KMS-11 (cell line): ENCODE data around the gene NECAP2.
A peak's percentile ranks its signal among the peaks of the same experiment; 100 is the strongest.

Source experiments
- H2AFZ ChIP-seq: fragments of 200-600 bp; sonication (generic); 2 replicates; pipeline ENCODE4 v1.6.1; 2016; ENCODE audit warnings: antibody characterized with exemption, mixed run types, low read depth
- H3K27ac ChIP-seq: fragments of 200-600 bp; sonication (generic); 2 replicates; pipeline ENCODE4 v1.6.1; 2016; ENCODE audit warnings: mild to moderate bottlenecking, mixed run types
- H3K27me3 ChIP-seq: fragments of 200-600 bp; sonication (generic); 2 replicates; pipeline ENCODE4 v1.6.1; 2017; ENCODE audit warnings: mild to moderate bottlenecking, low read depth, mixed run types, moderate library complexity; ENCODE audit not compliant: insufficient read depth
- H3K36me3 ChIP-seq: fragments of 200-600 bp; sonication (generic); 2 replicates; pipeline ENCODE4 v1.6.1; 2017; ENCODE audit warnings: mild to moderate bottlenecking, mixed run types; ENCODE audit not compliant: insufficient read depth
- H3K4me1 ChIP-seq: fragments of 200-600 bp; sonication (generic); 2 replicates; pipeline ENCODE4 v1.6.1; 2016; ENCODE audit warnings: mild to moderate bottlenecking, low read depth, mixed run types; ENCODE audit not compliant: poor library complexity, severe bottlenecking
- H3K4me2 ChIP-seq: fragments of 200-600 bp; sonication (generic); 2 replicates; pipeline ENCODE4 v1.7.0; 2016; ENCODE audit warnings: mild to moderate bottlenecking, mixed run types
- H3K4me3 ChIP-seq: fragments of 200-600 bp; sonication (generic); IDR thresholded peaks from 2 replicates; pipeline ENCODE4 v1.6.1; 2017; ENCODE audit warnings: low read depth, low read length, mixed read lengths; ENCODE audit not compliant: insufficient read depth
- H3K79me2 ChIP-seq: fragments of 200-600 bp; sonication (generic); 2 replicates; pipeline ENCODE4 v1.6.1; 2016; ENCODE audit warnings: low read depth, mixed run types; ENCODE audit not compliant: insufficient read depth
- H3K9ac ChIP-seq: fragments of 200-600 bp; sonication (generic); 2 replicates; pipeline ENCODE4 v1.6.1; 2016; ENCODE audit warnings: mild to moderate bottlenecking, mixed run types
- H4K20me1 ChIP-seq: fragments of 200-600 bp; sonication (generic); 2 replicates; pipeline ENCODE4 v1.6.1; 2016; ENCODE audit warnings: mild to moderate bottlenecking, mixed run types; ENCODE audit not compliant: insufficient read depth
- TF ChIP-seq, protein P1 (sequence below): fragments of 200-600 bp; sonication (generic); conservative IDR thresholded peaks from 2 replicates; pipeline ENCODE4 v1.6.1; 2017; ENCODE audit warnings: low read depth, mild to moderate bottlenecking, antibody characterized with exemption, low read length, moderate library complexity, mixed read lengths

The NECAP2 gene, protein sequence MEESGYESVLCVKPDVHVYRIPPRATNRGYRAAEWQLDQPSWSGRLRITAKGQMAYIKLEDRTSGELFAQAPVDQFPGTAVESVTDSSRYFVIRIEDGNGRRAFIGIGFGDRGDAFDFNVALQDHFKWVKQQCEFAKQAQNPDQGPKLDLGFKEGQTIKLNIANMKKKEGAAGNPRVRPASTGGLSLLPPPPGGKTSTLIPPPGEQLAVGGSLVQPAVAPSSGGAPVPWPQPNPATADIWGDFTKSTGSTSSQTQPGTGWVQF

GRCh38 chr1:16440470-16441281 lies at the start of gene NECAP2:
TSS of gene NECAP2 (plus strand) at chr1:16440724. CDS start at chr1:16440762, 38 bp downstream.
- peak within 1 kb of the TSS; percentile 76 for H3K9ac ChIP-seq
- H3K4me3 ChIP-seq, result peak within 1 kb of the TSS; percentile 80
- peaks cover 63% of the 10 kb centered on the region for H3K4me1 ChIP-seq
- TF ChIP-seq, protein P1, sequence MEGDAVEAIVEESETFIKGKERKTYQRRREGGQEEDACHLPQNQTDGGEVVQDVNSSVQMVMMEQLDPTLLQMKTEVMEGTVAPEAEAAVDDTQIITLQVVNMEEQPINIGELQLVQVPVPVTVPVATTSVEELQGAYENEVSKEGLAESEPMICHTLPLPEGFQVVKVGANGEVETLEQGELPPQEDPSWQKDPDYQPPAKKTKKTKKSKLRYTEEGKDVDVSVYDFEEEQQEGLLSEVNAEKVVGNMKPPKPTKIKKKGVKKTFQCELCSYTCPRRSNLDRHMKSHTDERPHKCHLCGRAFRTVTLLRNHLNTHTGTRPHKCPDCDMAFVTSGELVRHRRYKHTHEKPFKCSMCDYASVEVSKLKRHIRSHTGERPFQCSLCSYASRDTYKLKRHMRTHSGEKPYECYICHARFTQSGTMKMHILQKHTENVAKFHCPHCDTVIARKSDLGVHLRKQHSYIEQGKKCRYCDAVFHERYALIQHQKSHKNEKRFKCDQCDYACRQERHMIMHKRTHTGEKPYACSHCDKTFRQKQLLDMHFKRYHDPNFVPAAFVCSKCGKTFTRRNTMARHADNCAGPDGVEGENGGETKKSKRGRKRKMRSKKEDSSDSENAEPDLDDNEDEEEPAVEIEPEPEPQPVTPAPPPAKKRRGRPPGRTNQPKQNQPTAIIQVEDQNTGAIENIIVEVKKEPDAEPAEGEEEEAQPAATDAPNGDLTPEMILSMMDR, result peak; percentile 69; the same call in 1 of the 2 replicates
- H3K27me3 ChIP-seq, result no peaks in the 10 kb centered on the region
- H3K4me2 ChIP-seq, result peak within 1 kb of the TSS; percentile 99
- no peaks in the 10 kb centered on the region for H4K20me1 ChIP-seq
- peak within 1 kb of the TSS; percentile 90 for H2AFZ ChIP-seq
- H3K79me2 ChIP-seq, result peaks cover 46% of the 10 kb centered on the region
- H3K36me3 ChIP-seq, result no peaks in the 10 kb centered on the region
- H3K27ac ChIP-seq, result peak within 1 kb of the TSS; percentile 81

DNA sequence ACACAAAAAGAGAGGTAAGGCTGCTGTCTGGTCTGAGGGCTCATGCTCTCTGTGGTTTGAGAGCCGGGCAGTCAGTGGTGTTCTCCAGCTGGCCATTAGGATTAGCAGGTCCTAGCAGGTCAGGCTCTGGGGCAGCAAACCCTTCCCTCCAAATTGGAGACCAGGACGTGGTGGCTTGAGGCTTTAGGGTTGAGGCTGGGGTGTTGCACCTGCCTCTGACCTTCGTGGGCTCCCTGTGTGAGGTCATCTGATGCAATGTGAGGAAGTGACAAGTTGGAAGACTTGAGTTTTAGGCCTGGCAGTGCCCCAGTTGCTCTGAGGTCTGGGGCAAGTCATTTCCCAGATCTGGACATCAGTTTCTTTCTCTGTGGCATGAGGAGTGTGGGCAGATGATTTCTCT lies 49.1 kb upstream of the NECAP2 start:
- no peak overlapping the region for H2AFZ ChIP-seq
- no peak overlapping the region for H3K27ac ChIP-seq
- TF ChIP-seq, protein P1, result no peak
- no peak overlapping the region for H3K4me3 ChIP-seq
- peaks cover 13% of the 10 kb centered on the region for H4K20me1 ChIP-seq
- H3K4me2 ChIP-seq, result no peak overlapping the region
- peaks cover 41% of the 10 kb centered on the region for H3K4me1 ChIP-seq
- H3K79me2 ChIP-seq, result peaks cover 65% of the 10 kb centered on the region
- H3K27me3 ChIP-seq, result no peaks in the 10 kb centered on the region
- no peak overlapping the region for H3K9ac ChIP-seq
- H3K36me3 ChIP-seq, result 0 out of 2 replicates have a peak, but pooled peaks cover 3% of the 10 kb centered on the region

DNA sequence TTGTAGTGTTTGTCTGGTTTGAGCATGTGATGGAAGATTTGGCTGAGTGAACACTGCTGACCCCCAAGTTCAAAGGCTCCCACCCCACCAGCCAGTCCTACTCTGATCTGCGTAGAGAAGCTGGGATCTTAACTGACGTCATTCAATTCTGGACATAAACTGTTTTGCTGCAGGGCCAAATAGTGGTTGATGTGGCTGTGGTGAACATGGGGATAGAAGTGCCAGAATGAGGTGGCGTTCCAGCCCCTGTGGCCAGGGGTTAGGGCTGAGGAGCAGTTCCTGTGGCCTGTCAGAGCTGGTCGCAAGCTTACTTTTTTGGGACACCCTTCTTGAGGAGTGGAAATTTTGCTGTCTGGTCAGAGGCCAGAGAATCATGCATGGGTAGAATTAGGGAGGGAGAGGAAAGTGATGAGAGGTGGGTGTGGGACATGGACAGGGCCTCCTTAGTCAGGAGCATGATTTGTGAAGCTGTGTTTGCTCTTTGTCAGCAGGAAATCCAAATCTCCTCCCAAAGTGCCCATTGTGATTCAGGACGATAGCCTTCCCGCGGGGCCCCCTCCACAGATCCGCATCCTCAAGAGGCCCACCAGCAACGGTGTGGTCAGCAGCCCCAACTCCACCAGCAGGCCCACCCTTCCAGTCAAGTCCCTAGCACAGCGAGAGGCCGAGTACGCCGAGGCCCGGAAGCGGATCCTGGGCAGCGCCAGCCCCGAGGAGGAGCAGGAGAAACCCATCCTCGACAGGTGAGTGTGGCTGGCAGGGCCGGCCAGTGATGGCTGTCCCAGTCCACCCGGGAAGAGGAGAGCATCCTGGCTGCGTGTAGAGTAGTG lies 47.6 kb upstream of the NECAP2 start:
- H3K27ac ChIP-seq, result no peak overlapping the region
- no peak overlapping the region for H3K4me3 ChIP-seq
- no peaks in the 10 kb centered on the region for H3K27me3 ChIP-seq
- H3K4me1 ChIP-seq, result peaks cover 28% of the 10 kb centered on the region
- H3K9ac ChIP-seq, result no peak overlapping the region
- H2AFZ ChIP-seq, result no peak overlapping the region
- no peak overlapping the region for H3K4me2 ChIP-seq
- TF ChIP-seq, protein P1, result no peak
- peaks cover 8% of the 10 kb centered on the region for H4K20me1 ChIP-seq
- H3K79me2 ChIP-seq, result peaks cover 50% of the 10 kb centered on the region
- 0 out of 2 replicates have a peak, but pooled peaks cover 3% of the 10 kb centered on the region for H3K36me3 ChIP-seq
